Measurements from ENCODE around the gene ACTBL2. TPM values are rescaled to one million over a fixed set of nuclear protein-coding genes. Genes with fewer than 3 reads are reported as not detected.

ACTBL2 gene
- total RNA-seq, 1 donor from 2014 or later = not detected

- peaks cover 4% of the 10 kb centered on the region for H3K9me3 Mint-ChIP-seq
- H3K27ac Mint-ChIP-seq = peak overlapping the region; percentile 9
- H3K4me3 Mint-ChIP-seq = peak overlapping the region; percentile 21
- no peaks in the 10 kb centered on the region for H3K27me3 Mint-ChIP-seq
- no peaks in the 10 kb centered on the region for H3K36me3 Mint-ChIP-seq
- peaks cover 28% of the 10 kb centered on the region for H3K4me1 Mint-ChIP-seq (ENCODE audit: unreplicated experiment)
- no peak for TF ChIP-seq CTCF (conservative IDR thresholded peaks at IDR 0.05)
- no peak for DNase-seq (ENCODE audit: extremely low spot score, unreplicated experiment)
These were observed 37.5 kb downstream of the ACTBL2 start for GRCh38 chr5:57445006-57445704.

GRCh38 chr5:57442080-57442839 is 40.4 kb downstream of the ACTBL2 start:
- Mint-ChIP-seq H3K27me3 (no peaks in the 10 kb centered on the region), H3K9me3 (peaks cover 4% of the 10 kb centered on the region), H3K4me3 (no peak overlapping the region), H3K4me1 (ENCODE audit: unreplicated experiment) (peaks cover 40% of the 10 kb centered on the region), H3K36me3 (no peaks in the 10 kb centered on the region), H3K27ac (peak overlapping the region; percentile 51)
- no peak for TF ChIP-seq CTCF (conservative IDR thresholded peaks at IDR 0.05)
- no peak for DNase-seq (ENCODE audit: extremely low spot score, unreplicated experiment)

GRCh38 chr5:57441557-57441956 is 41.1 kb downstream of the ACTBL2 start:
- no peaks in the 10 kb centered on the region for H3K36me3 Mint-ChIP-seq
- no peak for DNase-seq (ENCODE audit: extremely low spot score, unreplicated experiment)
- H3K4me3 Mint-ChIP-seq = no peak overlapping the region
- TF ChIP-seq CTCF (conservative IDR thresholded peaks at IDR 0.05) = no peak
- no peaks in the 10 kb centered on the region for H3K27me3 Mint-ChIP-seq
- H3K4me1 Mint-ChIP-seq (ENCODE audit: unreplicated experiment) = peaks cover 40% of the 10 kb centered on the region
- H3K9me3 Mint-ChIP-seq = no peaks in the 10 kb centered on the region
- H3K27ac Mint-ChIP-seq = peak overlapping the region; percentile 51

- H3K9me3 Mint-ChIP-seq = peaks cover 9% of the 10 kb centered on the region
- H3K4me1 Mint-ChIP-seq (ENCODE audit: unreplicated experiment) = peaks cover 40% of the 10 kb centered on the region
These were observed 43.0 kb downstream of the ACTBL2 start for GRCh38 chr5:57439601-57440000.

More at GRCh38 chr5:57439601-57440000, 43.0 kb downstream of the ACTBL2 start:
- no peak for TF ChIP-seq CTCF (conservative IDR thresholded peaks at IDR 0.05)
- Mint-ChIP-seq H3K4me3 (no peak overlapping the region), H3K27ac (no peak overlapping the region), H3K36me3 (no peaks in the 10 kb centered on the region), H3K27me3 (no peaks in the 10 kb centered on the region)
- DNase-seq (ENCODE audit: extremely low spot score, unreplicated experiment) = no peak

Data from type B pancreatic cell (in vitro differentiated cells).